PC-3 (cell line): ENCODE results near the gene SPAG6. TPM values are rescaled to one million over a fixed set of nuclear protein-coding genes. Genes with fewer than 3 reads are reported as not detected.

ENCODE experiments used
- ATAC-seq: fragments of 200-7000 bp; cut with Tn5 transposase; 2 replicates; pipeline ENCODE4 v1.9.1; 2020; ENCODE audit warnings: mild to moderate bottlenecking, moderate library complexity
- BruUV-seq: library from RNA; stranded (reverse); fragments of 400-500 nt; replicated peaks from 2 replicates; lab custom pipeline; 2021; lab: Mats Ljungman, UMichigan
- CTCF ChIA-PET: fragments of 300-600 bp; sonication (Branson Sonifier 250); formaldehyde crosslinking; loops from one replicate; lab custom pipeline; 2022; ENCODE audit warnings: antibody characterized with exemption; lab: Charles Lee
- POLR2A ChIA-PET: fragments of 300-600 bp; sonication (Branson Sonifier 250); formaldehyde crosslinking; loops from one replicate; lab custom pipeline; 2022; ENCODE audit warnings: antibody characterized with exemption; ENCODE audit not compliant: unreplicated experiment; lab: Charles Lee
- DNase-seq: peaks from one replicate; pipeline ENCODE4 v3.0.0-alpha.2; 2015
- H2AFZ ChIP-seq: fragments of 300-600 bp; sonication (generic); 2 replicates; pipeline ENCODE4 v1.6.0; 2016; ENCODE audit warnings: antibody characterized with exemption, low read length
- H3F3A ChIP-seq: fragments of 300-600 bp; sonication (generic); one replicate; pipeline ENCODE4 v1.6.0; 2017; ENCODE audit warnings: antibody characterized with exemption, low read length, control low read depth, mild to moderate bottlenecking; ENCODE audit not compliant: unreplicated experiment
- H3K27ac ChIP-seq: fragments of 300-600 bp; sonication (generic); 2 replicates; pipeline ENCODE4 v1.5.1; 2016; ENCODE audit warnings: mild to moderate bottlenecking, low read length
- H3K27me3 ChIP-seq: fragments of 300-600 bp; sonication (generic); 2 replicates; pipeline ENCODE4 v1.6.1; 2016; ENCODE audit warnings: low read length, mixed read lengths
- H3K36me3 ChIP-seq: fragments of 300-600 bp; sonication (generic); 2 replicates; pipeline ENCODE4 v1.6.1; 2016; ENCODE audit warnings: low read depth, mixed run types, low read length, mixed read lengths
- H3K4me1 ChIP-seq: fragments of 300-600 bp; sonication (generic); 2 replicates; pipeline ENCODE4 v1.5.1; 2016; ENCODE audit warnings: low read length; ENCODE audit not compliant: insufficient read depth
- H3K4me2 ChIP-seq: fragments of 300-600 bp; sonication (generic); 2 replicates; pipeline ENCODE4 v1.6.0; 2016; ENCODE audit warnings: low read length
- H3K4me3 ChIP-seq: fragments of 300-600 bp; sonication (generic); 2 replicates; pipeline ENCODE4 v1.5.1; 2016; ENCODE audit warnings: mild to moderate bottlenecking, low read length, mixed read lengths
- H3K79me2 ChIP-seq: fragments of 300-600 bp; sonication (generic); 2 replicates; pipeline ENCODE4 v1.6.1; 2017; ENCODE audit warnings: low read length, mixed read lengths
- H3K9ac ChIP-seq: fragments of 300-600 bp; sonication (generic); 2 replicates; pipeline ENCODE4 v1.6.0; 2016; ENCODE audit warnings: mild to moderate bottlenecking, low read length
- H3K9me2 ChIP-seq: fragments of 300-600 bp; sonication (generic); replicated peaks from 2 replicates; pipeline ENCODE4 v1.6.1; 2016; ENCODE audit warnings: mixed run types, low read length, mixed read lengths
- H3K9me3 ChIP-seq: fragments of 300-600 bp; sonication (generic); 2 replicates; pipeline ENCODE4 v1.6.1; 2016; ENCODE audit warnings: low read length, mixed read lengths
- H4K20me1 ChIP-seq: fragments of 300-600 bp; sonication (generic); 2 replicates; pipeline ENCODE4 v1.6.1; 2016; ENCODE audit warnings: low read length, mixed read lengths
- CTCF ChIP-seq: fragments of 300-600 bp; sonication (generic); conservative IDR thresholded peaks from 2 replicates; pipeline ENCODE4 v1.5.1; 2017; ENCODE audit warnings: antibody characterized with exemption, low read depth, mild to moderate bottlenecking, low read length
- EZH2 ChIP-seq: fragments of 300-600 bp; sonication (generic); IDR thresholded peaks from one replicate; pipeline ENCODE4 v1.6.1; 2017; ENCODE audit warnings: antibody characterized with exemption, mild to moderate bottlenecking, low read length; ENCODE audit not compliant: unreplicated experiment
- EZH2phosphoT487 ChIP-seq: fragments of 300-600 bp; sonication (generic); IDR thresholded peaks from 2 replicates; pipeline ENCODE4 v1.6.1; 2018; ENCODE audit warnings: mild to moderate bottlenecking, antibody characterized with exemption, low read length, borderline replicate concordance
- intact Hi-C: fragments of 100-400 bp; cut with micrococcal nuclease; formaldehyde crosslinking; loops from 2 replicates; pipeline ENCODE4 v1.9.0; 2023
- total RNA-seq: library from RNA; depleted of rRNA; stranded (reverse); fragments of >200 nt; gene quantifications from 2 replicates; pipeline ENCODE4 v1.2.3, GENCODE V29; 2014; rRNA removed

The SPAG6 gene
- total RNA-seq, 1 experiment from 2014 or later, result 0.04 TPM

DNA sequence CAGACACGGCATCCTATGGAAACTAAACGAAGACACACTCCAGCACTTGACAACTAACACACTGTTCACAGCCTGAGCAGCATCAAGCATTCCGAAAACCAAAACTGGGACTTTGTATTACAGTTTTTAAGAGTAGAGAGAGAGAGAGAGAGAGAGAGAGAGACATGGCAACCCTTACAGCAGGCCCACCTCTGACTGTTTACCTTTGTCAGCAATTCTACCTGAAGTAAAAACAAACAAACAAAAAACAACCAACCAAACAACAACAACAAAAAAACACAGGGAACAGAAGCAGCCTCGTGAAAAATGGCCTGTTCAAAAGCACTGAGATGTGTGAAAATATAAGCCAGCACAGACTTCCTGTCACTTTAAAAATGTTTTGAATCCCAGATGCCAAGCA, 118.0 kb downstream of the SPAG6 start:
- no TSS peak for BruUV-seq
- H3K9me3 ChIP-seq, result no peaks in the 10 kb centered on the region
- no peak overlapping the region for H3K4me2 ChIP-seq
- H3K4me3 ChIP-seq, result no peak overlapping the region
- no peaks in the 10 kb centered on the region for H3K27me3 ChIP-seq
- H2AFZ ChIP-seq, result no peak overlapping the region
- TF ChIP-seq EZH2phosphoT487, result no peak
- no peak for TF ChIP-seq CTCF
- no peak for TF ChIP-seq EZH2
- ChIA-PET CTCF (no interaction called here), POLR2A (no interaction called here)
- no peaks in the 10 kb centered on the region for H3K9me2 ChIP-seq
- DNase-seq (no peak), ATAC-seq (no peak)
- intact Hi-C loops, result no loop called here
- H3K27ac ChIP-seq, result no peak overlapping the region
- H3F3A ChIP-seq, result no peaks in the 10 kb centered on the region
- H3K36me3 ChIP-seq, result no peaks in the 10 kb centered on the region
- no peak overlapping the region for H3K9ac ChIP-seq
- H3K4me1 ChIP-seq, result no peaks in the 10 kb centered on the region
- no peaks in the 10 kb centered on the region for H4K20me1 ChIP-seq
- H3K79me2 ChIP-seq, result no peaks in the 10 kb centered on the region

- H3K4me2 ChIP-seq, result no peak overlapping the region
- H4K20me1 ChIP-seq, result no peaks in the 10 kb centered on the region
- no peaks in the 10 kb centered on the region for H3K27me3 ChIP-seq
- no peak overlapping the region for H2AFZ ChIP-seq
- POLR2A ChIA-PET, result no interaction called here
- H3K36me3 ChIP-seq, result no peaks in the 10 kb centered on the region
- CTCF ChIA-PET, result no interaction called here
- H3K4me1 ChIP-seq, result no peaks in the 10 kb centered on the region
- no peaks in the 10 kb centered on the region for H3F3A ChIP-seq
- DNase-seq (no peak), ATAC-seq (no peak)
- H3K9ac ChIP-seq, result no peak overlapping the region
- H3K9me3 ChIP-seq, result no peaks in the 10 kb centered on the region
- H3K9me2 ChIP-seq, result no peaks in the 10 kb centered on the region
- intact Hi-C loops, result no loop called here
- no peak for TF ChIP-seq EZH2
- TF ChIP-seq EZH2phosphoT487, result no peak
- TF ChIP-seq CTCF, result no peak
- no peak overlapping the region for H3K27ac ChIP-seq
- no peaks in the 10 kb centered on the region for H3K79me2 ChIP-seq
- H3K4me3 ChIP-seq, result no peak overlapping the region
- no TSS peak for BruUV-seq
Observed at GRCh38 chr10:22464966-22465629, 119.8 kb downstream of the SPAG6 start.

- no peaks in the 10 kb centered on the region for H3K79me2 ChIP-seq
- ChIA-PET POLR2A (no interaction called here), CTCF (no interaction called here)
- no peaks in the 10 kb centered on the region for H3K27me3 ChIP-seq
- TF ChIP-seq EZH2phosphoT487, result no peak
- intact Hi-C loops, result no loop called here
- no peaks in the 10 kb centered on the region for H4K20me1 ChIP-seq
- H3K4me1 ChIP-seq, result no peaks in the 10 kb centered on the region
- no peak overlapping the region for H3K4me2 ChIP-seq
- no peaks in the 10 kb centered on the region for H3K9me3 ChIP-seq
- no peaks in the 10 kb centered on the region for H3K9me2 ChIP-seq
- H3K36me3 ChIP-seq, result no peaks in the 10 kb centered on the region
- H3F3A ChIP-seq, result no peaks in the 10 kb centered on the region
- 0 out of 2 replicates have a peak overlapping the region, but pooled peaks have one; percentile 36 for H2AFZ ChIP-seq
- peak; percentile 20; the same call in 1 of the 2 replicates for ATAC-seq
- no peak overlapping the region for H3K27ac ChIP-seq
- H3K9ac ChIP-seq, result no peak overlapping the region
- BruUV-seq, result no TSS peak
- no peak overlapping the region for H3K4me3 ChIP-seq
- DNase-seq, result peak; percentile 38
Observed at GRCh38 chr10:22466763-22467334, 121.6 kb downstream of the SPAG6 start.

Other genes starting within 250 kb of the SPAG6 start
- gene EBLN1, start 127.5 kb upstream of the SPAG6 start, total RNA-seq, result not detected in 2 replicates
- 86.4 and 86.6 TPM in 2 replicates for gene COMMD3, start 29.1 kb upstream of the SPAG6 start, total RNA-seq
- gene BMI1, start 24.4 kb upstream of the SPAG6 start, total RNA-seq, result 119 and 124 TPM in 2 replicates